GM23338 (cell line): Measurements from ENCODE around the gene RAMACL.

ENCODE experiments used
- CREB1 ChIP-seq: fragments of 250-450 bp; sonication (Bioruptor Pico); IDR thresholded peaks from 2 replicates; pipeline ENCODE4 v1.5.0; 2020; ENCODE audit warnings: low read depth, mild to moderate bottlenecking, moderate library complexity
- EZH2 ChIP-seq: fragments of 200-600 bp; sonication (generic); IDR thresholded peaks from one replicate; pipeline ENCODE4 v1.8.0; 2017; ENCODE audit warnings: antibody characterized with exemption, mild to moderate bottlenecking, low read depth; ENCODE audit not compliant: unreplicated experiment
- EZH2phosphoT487 ChIP-seq: fragments of 200-600 bp; sonication (generic); IDR thresholded peaks from one replicate; pipeline ENCODE4 v1.8.1; 2018; ENCODE audit warnings: antibody characterized with exemption; ENCODE audit not compliant: unreplicated experiment
- POLR2AphosphoS5 ChIP-seq: IDR thresholded peaks from 2 replicates; pipeline ENCODE4 v1.6.1; 2016; ENCODE audit warnings: antibody characterized with exemption, low read depth
- STAT1 ChIP-seq: IDR thresholded peaks from one replicate; pipeline ENCODE4 v1.6.1; 2016; ENCODE audit warnings: antibody characterized with exemption; ENCODE audit not compliant: unreplicated experiment
- ZNF114 ChIP-seq: fragments of 250-450 bp; sonication (Bioruptor Pico); IDR thresholded peaks from 2 replicates; pipeline ENCODE4 v1.5.0; 2020; ENCODE audit warnings: mild to moderate bottlenecking, moderate library complexity
- TF ChIP-seq, protein P1 (sequence below), 2 experiments: fragments of 200-600 bp in 1 of 2; sonication (generic) in 1 of 2; conservative IDR thresholded peaks; 2 replicates each; pipeline versions ENCODE4 v1.5.1 to v1.6.1; 2016 to 2017; ENCODE audit warnings: antibody characterized with exemption in 2 of 2, low read depth in 2 of 2, mild to moderate bottlenecking in 2 of 2, moderate library complexity in 1 of 2
- TF ChIP-seq, protein P2 (sequence below): IDR thresholded peaks from 2 replicates; pipeline ENCODE4 v1.6.1; 2016; ENCODE audit warnings: antibody characterized with exemption
- TF ChIP-seq, protein P3 (sequence below): IDR thresholded peaks from one replicate; pipeline ENCODE4 v1.6.1; 2018; ENCODE audit warnings: antibody characterized with exemption; ENCODE audit not compliant: unreplicated experiment

DNA sequence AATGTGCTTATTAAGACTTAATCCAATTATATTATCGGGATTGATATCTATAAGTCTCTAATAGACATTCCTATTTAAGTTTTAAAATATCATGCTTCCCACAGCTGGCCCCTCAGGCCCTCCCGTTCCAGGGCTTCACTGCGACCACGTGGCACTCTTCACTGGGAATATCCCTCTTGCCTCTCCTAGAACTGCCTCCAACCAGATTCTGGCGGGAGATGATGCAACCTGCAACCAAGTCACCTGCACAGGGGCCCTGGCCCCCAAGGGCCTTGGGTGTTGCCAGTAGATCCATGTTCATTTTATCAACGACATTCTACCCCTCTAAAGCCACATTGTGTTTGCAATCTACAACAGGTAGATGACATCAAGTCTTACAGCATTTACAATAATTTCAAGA, 18.4 kb upstream of the RAMACL start:
- TF ChIP-seq EZH2 (no peak), POLR2AphosphoS5 (no peak), STAT1 (no peak), EZH2phosphoT487 (no peak), ZNF114 (CRISPR knock-in tag) (no peak), CREB1 (no peak)
- TF ChIP-seq, protein P1, sequence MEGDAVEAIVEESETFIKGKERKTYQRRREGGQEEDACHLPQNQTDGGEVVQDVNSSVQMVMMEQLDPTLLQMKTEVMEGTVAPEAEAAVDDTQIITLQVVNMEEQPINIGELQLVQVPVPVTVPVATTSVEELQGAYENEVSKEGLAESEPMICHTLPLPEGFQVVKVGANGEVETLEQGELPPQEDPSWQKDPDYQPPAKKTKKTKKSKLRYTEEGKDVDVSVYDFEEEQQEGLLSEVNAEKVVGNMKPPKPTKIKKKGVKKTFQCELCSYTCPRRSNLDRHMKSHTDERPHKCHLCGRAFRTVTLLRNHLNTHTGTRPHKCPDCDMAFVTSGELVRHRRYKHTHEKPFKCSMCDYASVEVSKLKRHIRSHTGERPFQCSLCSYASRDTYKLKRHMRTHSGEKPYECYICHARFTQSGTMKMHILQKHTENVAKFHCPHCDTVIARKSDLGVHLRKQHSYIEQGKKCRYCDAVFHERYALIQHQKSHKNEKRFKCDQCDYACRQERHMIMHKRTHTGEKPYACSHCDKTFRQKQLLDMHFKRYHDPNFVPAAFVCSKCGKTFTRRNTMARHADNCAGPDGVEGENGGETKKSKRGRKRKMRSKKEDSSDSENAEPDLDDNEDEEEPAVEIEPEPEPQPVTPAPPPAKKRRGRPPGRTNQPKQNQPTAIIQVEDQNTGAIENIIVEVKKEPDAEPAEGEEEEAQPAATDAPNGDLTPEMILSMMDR (conservative IDR thresholded peaks at IDR 0.05; ENCODE audit: low read depth in 2 of 2): no peak
- TF ChIP-seq, protein P2, sequence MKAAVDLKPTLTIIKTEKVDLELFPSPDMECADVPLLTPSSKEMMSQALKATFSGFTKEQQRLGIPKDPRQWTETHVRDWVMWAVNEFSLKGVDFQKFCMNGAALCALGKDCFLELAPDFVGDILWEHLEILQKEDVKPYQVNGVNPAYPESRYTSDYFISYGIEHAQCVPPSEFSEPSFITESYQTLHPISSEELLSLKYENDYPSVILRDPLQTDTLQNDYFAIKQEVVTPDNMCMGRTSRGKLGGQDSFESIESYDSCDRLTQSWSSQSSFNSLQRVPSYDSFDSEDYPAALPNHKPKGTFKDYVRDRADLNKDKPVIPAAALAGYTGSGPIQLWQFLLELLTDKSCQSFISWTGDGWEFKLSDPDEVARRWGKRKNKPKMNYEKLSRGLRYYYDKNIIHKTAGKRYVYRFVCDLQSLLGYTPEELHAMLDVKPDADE: no peak
- TF ChIP-seq, protein P3, sequence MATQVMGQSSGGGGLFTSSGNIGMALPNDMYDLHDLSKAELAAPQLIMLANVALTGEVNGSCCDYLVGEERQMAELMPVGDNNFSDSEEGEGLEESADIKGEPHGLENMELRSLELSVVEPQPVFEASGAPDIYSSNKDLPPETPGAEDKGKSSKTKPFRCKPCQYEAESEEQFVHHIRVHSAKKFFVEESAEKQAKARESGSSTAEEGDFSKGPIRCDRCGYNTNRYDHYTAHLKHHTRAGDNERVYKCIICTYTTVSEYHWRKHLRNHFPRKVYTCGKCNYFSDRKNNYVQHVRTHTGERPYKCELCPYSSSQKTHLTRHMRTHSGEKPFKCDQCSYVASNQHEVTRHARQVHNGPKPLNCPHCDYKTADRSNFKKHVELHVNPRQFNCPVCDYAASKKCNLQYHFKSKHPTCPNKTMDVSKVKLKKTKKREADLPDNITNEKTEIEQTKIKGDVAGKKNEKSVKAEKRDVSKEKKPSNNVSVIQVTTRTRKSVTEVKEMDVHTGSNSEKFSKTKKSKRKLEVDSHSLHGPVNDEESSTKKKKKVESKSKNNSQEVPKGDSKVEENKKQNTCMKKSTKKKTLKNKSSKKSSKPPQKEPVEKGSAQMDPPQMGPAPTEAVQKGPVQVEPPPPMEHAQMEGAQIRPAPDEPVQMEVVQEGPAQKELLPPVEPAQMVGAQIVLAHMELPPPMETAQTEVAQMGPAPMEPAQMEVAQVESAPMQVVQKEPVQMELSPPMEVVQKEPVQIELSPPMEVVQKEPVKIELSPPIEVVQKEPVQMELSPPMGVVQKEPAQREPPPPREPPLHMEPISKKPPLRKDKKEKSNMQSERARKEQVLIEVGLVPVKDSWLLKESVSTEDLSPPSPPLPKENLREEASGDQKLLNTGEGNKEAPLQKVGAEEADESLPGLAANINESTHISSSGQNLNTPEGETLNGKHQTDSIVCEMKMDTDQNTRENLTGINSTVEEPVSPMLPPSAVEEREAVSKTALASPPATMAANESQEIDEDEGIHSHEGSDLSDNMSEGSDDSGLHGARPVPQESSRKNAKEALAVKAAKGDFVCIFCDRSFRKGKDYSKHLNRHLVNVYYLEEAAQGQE: no peak
